Osteocyte (in vitro differentiated cells): ENCODE results near the gene SLC16A5. TPM values are rescaled to one million over a fixed set of nuclear protein-coding genes. Genes with fewer than 3 reads are reported as not detected.

Experiments
- DNase-seq: peaks from one replicate; pipeline ENCODE4 v3.0.0; 2021; ENCODE audit warnings: mixed read lengths; ENCODE audit not compliant: unreplicated experiment; ENCODE audit errors: extremely low spot score
- H3K27ac Mint-ChIP-seq: one replicate; pipeline ENCODE4 v1.8.0; 2021; ENCODE audit warnings: mild to moderate bottlenecking, mixed read lengths; ENCODE audit not compliant: unreplicated experiment
- H3K27me3 Mint-ChIP-seq: one replicate; pipeline ENCODE4 v1.8.0; 2021; ENCODE audit warnings: mixed read lengths; ENCODE audit not compliant: unreplicated experiment
- H3K36me3 Mint-ChIP-seq: one replicate; pipeline ENCODE4 v1.8.0; 2021; ENCODE audit warnings: mixed read lengths; ENCODE audit not compliant: unreplicated experiment
- H3K4me1 Mint-ChIP-seq: one replicate; pipeline ENCODE4 v1.8.0; 2021; ENCODE audit warnings: mixed read lengths; ENCODE audit not compliant: unreplicated experiment
- H3K4me3 Mint-ChIP-seq: one replicate; pipeline ENCODE4 v1.8.0; 2021; ENCODE audit warnings: mild to moderate bottlenecking, moderate library complexity, mixed read lengths; ENCODE audit not compliant: unreplicated experiment
- H3K9me3 Mint-ChIP-seq: one replicate; pipeline ENCODE4 v1.8.0; 2021; ENCODE audit warnings: mixed read lengths; ENCODE audit not compliant: unreplicated experiment
- CTCF ChIP-seq: fragments of 200-600 bp; sonication (generic); IDR thresholded peaks from 2 replicates; pipeline ENCODE4 v1.5.0; 2021; ENCODE audit warnings: antibody characterized with exemption, mild to moderate bottlenecking, moderate library complexity
- total RNA-seq: library from RNA; stranded (reverse); gene quantifications from 2 replicates; pipeline ENCODE4 v1.2.1, GENCODE V29; 2021

SLC16A5 gene
- total RNA-seq, 1 donor from 2014 or later = 7.0 TPM

DNA sequence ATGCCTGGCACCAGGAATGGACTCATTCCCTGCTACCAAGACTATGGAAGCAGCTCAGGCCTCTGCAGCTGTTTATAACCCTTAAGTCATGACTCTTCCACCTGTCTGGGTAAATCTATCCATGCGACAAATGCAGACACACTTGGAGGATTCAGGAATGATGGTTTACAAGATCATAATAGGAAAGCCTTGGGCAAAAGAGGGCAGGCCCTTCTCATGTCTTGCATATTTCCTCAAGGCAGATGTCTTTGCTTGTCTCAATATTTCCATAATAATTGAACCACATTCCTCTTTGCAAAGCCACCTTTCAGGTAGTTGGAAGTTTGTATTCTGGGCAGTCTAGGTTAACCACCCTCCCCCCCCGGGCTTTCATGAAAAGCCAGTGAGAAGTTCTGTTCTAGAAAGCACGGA, 67.4 kb downstream of the SLC16A5 start:
- Mint-ChIP-seq H3K36me3 (peaks cover 2% of the 10 kb centered on the region), H3K4me3 (peak overlapping the region; percentile 85), H3K27me3 (no peaks in the 10 kb centered on the region), H3K27ac (peak overlapping the region; percentile 82), H3K4me1 (peaks cover 25% of the 10 kb centered on the region), H3K9me3 (no peaks in the 10 kb centered on the region)
- TF ChIP-seq CTCF = no peak
- DNase-seq = no peak

Other genes starting within 250 kb of the SLC16A5 start
- gene GRIN2C, start 228.1 kb upstream of the SLC16A5 start, total RNA-seq = 0.10 and 0.13 TPM in 2 replicates
- gene FDXR, start 215.0 kb upstream of the SLC16A5 start, total RNA-seq = 9.1 and 11.2 TPM in 2 replicates
- not detected in 2 replicates for gene FADS6, start 194.3 kb upstream of the SLC16A5 start, total RNA-seq
- not detected in 2 replicates for gene USH1G, start 164.7 kb upstream of the SLC16A5 start, total RNA-seq
- gene OTOP2, start 163.7 kb upstream of the SLC16A5 start, total RNA-seq = not detected in 2 replicates
- not detected in 2 replicates for gene OTOP3, start 152.1 kb upstream of the SLC16A5 start, total RNA-seq
- gene HID1, start 115.2 kb upstream of the SLC16A5 start, total RNA-seq = 10.1 and 11.9 TPM in 2 replicates
- 21.4 and 22.8 TPM in 2 replicates for gene CDR2L, start 100.3 kb upstream of the SLC16A5 start, total RNA-seq
- gene MRPL58, start 75.3 kb upstream of the SLC16A5 start, total RNA-seq = 22.4 and 25.1 TPM in 2 replicates
- gene ATP5PD, start 41.0 kb upstream of the SLC16A5 start, total RNA-seq = 195 and 212 TPM in 2 replicates
- 22.3 and 23.7 TPM in 2 replicates for gene KCTD2, start 40.7 kb upstream of the SLC16A5 start, total RNA-seq
- 12.8 and 13.6 TPM in 2 replicates for gene ARMC7, start 22.0 kb downstream of the SLC16A5 start, total RNA-seq
- 45.6 and 48.2 TPM in 2 replicates for gene NT5C, start 43.8 kb downstream of the SLC16A5 start, total RNA-seq
- 89.7 and 95.9 TPM in 2 replicates for gene JPT1, start 66.6 kb downstream of the SLC16A5 start, total RNA-seq
- 472 and 483 TPM in 2 replicates for gene SUMO2, start 95.0 kb downstream of the SLC16A5 start, total RNA-seq
- 58.1 and 61.1 TPM in 2 replicates for gene NUP85, start 117.7 kb downstream of the SLC16A5 start, total RNA-seq
- 34.3 and 34.6 TPM in 2 replicates for gene GGA3, start 173.7 kb downstream of the SLC16A5 start, total RNA-seq
- 49.6 and 50.4 TPM in 2 replicates for gene MRPS7, start 173.9 kb downstream of the SLC16A5 start, total RNA-seq
- gene MIF4GD, start 183.3 kb downstream of the SLC16A5 start, total RNA-seq = 25.4 and 27.9 TPM in 2 replicates
- gene SLC25A19, start 201.5 kb downstream of the SLC16A5 start, total RNA-seq = 8.6 and 12.3 TPM in 2 replicates